ENCODE results near the gene ACOT12.
"Not testable (repeated sequence)": the region's sequence is repeated elsewhere in the genome, so short reads cannot be mapped to it uniquely, and the experiment has no call there.

ACOT12 gene

DNA sequence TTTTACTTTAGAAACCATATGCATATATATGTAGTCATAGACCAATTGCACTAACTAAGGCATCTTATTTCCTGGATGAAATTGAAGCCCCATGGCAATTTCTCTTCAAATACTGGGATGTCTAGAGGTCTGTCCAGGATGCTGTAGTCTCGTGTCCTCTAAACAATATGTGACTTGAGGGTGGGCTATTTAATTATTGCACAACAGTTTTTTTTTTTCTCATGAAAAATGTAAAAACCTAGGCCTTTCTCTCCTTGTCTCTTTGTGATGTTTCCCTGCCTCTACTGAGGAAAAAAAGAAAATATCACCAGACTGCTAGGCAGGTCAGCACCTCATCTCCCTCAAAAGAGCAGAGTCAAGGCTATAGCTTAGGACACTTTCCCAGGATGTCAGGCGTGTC is 58.0 kb downstream of the ACOT12 start:
- DNase-seq, result no peak

DNA sequence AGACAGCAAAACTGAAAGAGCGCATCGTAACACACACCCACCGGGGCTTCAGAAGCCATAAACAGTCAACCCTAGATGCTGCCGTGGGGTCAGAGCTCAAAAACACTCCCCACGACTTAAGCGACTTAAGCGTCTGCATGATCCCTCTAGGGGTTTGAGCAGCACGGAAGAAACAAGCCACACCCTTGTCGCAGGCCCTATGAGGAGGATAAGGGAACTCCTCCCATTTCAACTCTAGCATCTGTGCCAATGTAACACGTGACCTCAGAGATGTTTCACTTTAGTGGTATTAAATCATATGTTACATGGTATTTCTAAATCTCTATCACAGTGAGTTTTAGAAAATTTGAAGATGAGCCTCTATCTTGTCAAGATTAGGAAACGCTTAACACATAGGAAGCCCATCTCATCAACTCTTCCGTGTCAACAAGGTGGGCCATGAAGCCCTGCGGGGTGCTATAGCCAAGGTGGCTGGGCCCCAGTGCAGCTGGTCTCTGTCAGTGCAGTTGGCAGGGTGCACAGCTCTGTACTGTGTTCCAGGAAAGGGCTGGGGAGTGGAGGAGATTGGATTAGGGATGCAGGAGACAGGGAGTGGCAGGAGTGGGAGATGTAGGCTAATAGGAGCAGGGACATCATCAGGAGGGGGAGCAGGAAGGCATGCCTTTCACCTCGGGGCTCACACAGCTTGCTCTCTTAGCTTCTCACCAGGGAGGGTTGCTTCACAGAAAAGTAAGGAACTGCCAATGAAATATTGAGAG is 59.5 kb downstream of the ACOT12 start:
- DNase-seq, result no peak

DNA sequence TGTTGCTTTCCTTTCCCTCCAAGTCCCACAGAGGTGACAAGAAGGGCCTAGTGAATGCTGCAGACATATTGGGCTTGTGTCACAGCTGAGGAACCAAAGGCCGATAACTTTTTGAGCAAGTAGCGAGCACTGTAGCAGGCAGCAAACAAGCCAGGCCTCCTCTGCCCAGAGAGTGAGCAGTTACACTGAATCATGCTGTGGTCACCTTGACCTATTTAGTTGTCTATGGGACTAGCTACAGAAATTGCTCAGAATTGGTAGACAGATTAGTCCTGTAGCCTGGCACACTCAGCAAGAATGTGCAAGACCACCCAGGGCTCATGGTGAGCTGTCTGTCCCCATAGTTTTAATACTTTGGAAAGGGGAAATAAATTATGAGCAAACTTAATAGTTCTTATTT is 67.4 kb downstream of the ACOT12 start:
- DNase-seq, result no peak

DNA sequence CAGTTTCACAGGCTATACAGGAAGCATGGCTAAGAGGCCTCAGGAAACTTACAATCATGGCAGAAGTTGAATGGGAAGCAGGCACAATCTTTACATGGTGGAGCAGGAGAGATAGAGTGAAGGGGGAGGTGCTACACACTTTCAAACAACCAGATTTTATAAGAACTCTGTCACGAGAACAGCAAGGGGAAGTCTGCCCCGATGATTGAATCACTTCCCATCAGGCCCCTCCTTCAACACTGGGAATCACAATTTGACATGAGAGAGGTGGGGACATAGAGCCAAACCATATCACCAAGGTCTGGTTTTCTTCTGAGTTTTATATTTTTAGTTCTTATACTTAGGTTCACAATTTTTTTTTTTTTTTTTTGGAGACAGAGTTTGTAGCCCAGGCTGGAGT is 76.4 kb downstream of the ACOT12 start:
- DNase-seq, result no peak

DNA sequence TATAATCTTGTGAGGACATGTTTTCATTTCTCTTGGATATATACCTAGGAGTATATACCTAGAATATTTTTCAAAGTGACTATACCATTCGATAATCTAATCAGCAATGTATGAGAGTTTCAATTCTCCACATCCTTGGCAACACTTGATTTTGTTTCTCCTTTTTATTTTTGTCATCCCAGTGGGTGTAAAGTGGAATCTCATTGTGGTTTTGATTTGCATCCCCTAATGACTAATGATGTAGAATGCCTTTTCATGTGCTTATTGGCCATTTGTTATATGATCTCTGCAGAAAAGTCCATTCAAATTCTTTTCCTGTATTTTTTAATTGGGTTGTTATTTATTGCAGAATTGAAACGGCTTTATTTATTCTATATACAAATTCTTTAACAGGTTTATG is 77.4 kb downstream of the ACOT12 start:
- no peak for DNase-seq

DNA sequence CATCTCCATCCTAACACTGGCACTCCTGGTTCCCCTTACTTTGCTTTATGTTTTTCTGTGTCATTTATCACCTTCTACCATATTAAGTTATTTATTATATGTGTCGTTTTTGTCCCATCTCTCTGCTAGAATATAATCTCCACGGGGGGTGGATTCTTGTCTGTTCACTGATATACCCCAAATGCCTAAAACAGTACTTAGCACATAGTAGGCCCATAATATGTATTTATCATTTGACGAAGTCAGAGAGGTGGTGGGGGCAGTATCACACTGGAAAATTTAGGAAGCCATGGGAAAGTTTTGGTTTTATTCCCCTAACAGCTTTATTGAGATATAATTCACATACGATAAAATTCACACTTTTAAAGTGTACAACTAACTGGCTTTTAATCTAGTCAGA is 78.1 kb downstream of the ACOT12 start:
- no peak for DNase-seq

DNA sequence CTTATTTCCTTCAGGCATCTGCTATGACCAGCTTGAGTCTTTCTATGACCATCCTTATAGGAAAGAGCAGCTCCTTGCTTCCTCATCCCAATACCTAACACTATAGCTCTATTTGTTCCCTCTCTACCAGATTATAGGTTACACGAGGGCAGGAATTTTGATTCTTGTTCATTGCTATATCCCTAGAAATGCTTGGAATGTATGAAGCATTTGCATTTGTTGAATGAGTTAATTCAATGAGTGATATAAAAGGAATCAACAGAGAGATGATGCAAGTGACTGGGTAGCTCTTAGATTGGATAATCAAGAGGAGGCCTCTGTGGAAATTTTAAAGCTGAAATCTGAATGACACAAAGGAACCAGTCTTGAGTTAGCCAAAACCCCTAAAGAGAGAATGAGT is 78.6 kb downstream of the ACOT12 start:
- no peak for DNase-seq

DNA sequence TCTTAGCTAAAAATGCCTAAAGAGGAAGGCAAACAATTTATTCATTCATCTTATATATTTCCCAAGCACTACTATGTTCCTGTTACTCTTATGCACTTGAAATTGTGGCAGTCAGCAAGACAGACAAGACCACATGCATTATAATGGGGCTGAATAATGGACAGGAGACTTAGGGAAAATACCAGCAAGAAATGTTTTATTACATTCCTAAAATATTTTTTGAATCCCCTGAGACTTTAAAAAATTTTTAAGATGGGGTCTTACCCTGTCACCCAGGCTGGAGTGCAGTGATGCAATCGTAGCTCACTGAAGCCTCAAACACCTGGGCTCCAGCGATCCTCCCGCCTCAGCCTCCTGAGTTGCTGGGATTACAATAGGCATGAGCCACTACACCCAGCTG is 79.4 kb downstream of the ACOT12 start:
- DNase-seq, result no peak

DNA sequence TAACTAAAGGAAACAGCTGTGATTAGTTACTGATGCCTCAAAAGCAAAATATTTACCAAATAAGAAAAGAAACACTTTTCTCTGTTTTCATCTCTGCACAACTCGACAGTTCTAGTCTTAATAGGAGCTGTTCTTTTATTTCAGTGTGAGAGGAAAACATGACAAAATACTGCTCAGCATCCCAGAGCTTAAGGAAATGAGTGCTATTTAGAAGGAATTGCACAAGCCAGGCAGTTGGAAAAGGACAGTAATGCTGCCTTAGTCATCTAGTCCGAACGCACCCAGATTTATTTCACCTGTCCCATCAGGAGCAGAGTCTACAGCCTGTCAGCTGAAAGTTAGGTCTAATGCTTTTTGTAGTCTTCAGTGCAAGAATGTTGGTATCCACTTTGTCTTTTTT is 80.2 kb downstream of the ACOT12 start:
- DNase-seq, result no peak

DNA sequence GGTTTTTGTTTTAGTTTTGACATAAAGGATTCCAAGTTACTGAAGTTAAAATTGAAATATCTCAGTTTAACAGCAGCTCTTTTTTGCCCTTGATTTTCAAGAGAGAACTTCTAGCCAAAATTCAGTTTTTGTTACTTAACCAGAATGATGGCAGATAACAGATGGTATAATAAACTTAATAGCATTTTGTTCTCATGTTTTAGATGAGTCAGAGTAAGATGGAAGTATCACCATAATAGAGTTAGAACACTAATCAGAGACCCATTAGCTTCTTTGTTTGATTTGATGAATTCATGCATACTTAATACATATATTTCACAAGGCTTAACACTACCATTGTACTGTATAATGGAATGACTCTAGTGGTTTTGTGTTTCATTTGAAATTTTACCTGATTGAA is 80.7 kb downstream of the ACOT12 start:
- no peak for DNase-seq

DNA sequence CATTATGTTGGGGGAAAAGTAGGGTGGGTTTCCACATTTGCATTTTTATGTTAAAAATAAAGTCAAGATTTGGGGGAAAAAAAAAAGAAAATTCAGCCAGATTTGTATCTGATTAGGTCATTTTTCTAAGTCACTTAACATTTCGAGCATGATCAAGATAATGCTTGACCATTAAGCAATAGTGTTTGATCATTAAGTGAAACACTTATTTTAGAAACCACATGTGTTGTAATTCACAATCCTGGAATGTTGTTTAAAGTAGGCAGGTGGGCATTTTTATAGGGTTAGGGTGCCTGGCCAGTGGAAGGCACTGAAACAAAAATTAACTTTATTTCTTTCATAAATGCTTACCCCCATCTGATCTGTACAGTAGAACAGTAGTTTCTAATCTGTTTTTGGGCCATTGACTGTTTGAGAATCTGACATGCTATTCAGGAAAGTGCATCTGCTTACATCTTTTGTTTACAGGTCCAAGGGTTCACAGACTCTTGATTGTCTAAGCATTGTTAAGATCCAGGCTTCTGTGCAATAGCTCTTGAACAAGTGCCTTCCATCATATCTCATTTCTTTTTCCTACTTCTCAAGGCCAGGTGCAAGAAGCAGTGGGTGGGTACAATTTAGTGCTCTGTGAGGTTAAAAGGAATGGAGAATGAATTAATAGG is 83.4 kb downstream of the ACOT12 start:
- no peak for DNase-seq

DNA sequence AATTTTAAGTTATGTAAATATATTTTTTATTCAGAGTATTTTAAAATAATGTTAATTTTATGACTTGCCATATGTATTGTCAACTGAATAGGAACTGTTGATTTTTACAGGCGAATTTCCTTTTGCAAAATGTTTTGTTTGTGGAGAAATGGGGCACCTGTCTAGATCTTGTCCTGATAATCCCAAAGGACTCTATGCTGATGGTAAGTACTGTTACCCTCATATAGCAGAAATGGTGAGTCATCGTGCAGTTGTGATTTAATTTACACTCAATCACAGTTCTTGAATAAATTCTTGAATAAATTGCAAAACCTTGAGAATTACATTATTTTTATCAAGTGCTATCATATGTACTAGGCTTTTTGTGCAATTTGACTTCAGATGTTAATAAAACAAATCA is 85.1 kb downstream of the ACOT12 start:
- no peak for DNase-seq

DNA sequence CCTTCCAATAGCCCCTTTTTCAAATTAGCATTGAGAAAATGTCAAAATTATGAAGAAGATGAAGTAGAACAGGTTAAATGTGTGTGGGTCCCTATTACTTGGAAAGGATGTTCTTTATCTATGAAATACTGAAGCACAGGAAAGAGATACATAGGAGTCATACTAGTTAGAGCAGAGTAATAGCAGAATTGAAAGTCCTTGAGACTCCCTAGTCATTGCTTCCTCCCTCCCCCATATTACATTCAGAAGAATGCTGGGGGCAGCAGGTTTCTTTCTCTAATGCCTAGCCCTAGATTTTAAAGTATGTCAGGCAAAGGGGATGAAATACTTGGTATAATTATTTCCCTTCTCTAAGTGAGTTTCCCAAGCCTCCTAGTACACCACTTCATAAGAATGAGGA is 88.1 kb downstream of the ACOT12 start:
- DNase-seq, result no peak

DNA sequence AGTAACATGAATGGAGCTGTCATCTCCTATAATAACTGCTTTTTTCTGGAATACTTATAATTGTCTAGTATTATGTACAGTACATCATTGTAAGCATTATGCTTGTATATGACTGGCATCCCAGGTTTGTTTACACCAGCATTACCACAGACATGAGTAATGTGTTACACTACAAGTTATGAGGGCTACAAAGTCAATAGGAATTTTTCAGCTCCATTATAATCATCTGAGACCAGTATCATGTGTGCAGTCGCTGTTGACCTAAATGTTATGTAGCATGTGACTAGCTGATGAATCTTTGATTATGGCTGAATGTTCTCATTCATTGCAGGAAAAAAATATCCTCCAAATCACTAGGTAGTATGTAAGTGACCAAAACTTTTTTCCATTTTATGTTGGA is 90.4 kb downstream of the ACOT12 start:
- no peak for DNase-seq

DNA sequence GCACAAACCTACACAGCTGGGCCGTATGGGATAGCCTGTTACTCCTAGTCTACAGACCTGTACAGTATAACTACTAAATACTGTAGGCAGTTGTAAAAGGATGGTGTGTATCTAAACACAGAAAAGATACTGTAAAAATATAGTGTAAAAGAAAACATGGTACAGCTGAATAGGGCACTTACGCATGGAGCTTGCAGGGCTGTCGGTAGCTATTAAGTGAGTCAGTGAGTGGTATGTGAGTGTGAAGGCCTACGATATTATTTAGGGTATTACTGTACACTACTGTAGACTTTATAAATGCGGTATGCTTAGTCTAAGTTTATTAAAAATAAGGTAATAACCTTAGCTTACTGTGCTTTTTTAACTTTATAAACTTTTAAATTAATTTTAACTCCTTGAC is 91.3 kb downstream of the ACOT12 start:
- DNase-seq, result no peak

DNA sequence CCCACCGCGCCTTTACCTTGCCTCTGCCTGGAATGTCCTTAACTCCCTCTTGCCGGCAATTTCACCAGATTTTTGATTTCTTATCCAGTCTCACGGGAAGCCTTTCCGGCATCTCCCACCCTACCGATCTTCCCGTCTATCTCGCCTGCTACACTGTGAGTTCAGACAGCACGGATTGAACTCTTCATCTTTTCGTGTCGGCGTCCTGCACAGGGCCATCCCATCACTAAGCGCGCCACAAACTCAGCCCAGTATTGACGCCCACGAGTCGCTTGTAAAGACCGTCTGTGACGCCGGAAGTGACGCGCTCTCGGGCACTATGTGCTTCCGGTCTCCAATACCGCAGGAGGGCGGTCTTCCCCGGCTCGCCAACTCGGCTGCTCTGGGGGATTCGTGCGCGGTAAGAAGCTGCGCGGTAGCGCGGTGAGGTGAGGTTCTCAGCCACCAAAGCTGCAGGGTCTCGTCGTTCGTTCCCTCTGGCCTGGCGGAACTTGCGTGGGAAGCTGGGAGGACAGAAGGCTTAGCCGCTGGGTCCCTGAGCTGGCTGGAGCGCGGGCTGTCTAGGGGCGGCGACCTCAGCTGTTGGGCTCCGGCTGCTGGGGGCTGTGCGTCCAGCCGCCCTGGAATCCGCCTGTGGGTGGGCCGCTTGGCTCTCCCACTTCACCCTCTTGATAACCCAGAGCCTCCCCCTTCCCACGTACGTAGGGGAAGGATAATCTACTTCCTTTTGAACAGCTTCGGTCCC is 92.5 kb downstream of the ACOT12 start, which contains the start of gene ZCCHC9:
Gene ZCCHC9 (plus strand): TSS at position 317 of the 745 bp plus-strand sequence. CDS start 3,171 bp downstream, outside the sequence.
- peak; percentile 95 for DNase-seq

DNA sequence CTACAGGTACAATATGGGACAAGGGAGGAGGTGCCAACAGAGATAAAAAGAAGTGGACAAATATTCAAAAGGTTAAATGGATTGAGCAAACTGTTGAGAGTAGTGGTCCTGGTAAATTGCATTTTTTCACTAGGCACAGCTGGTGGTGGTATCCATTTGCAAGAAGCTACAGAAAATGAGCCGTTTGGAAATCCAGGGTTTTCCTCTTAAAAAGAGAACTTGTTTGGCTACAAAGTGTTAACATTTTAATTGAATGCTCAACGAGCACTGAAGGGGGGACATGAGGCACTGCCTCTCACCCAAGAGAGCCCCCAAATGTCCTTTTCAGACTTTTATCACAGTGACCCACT is 93.0 kb downstream of the ACOT12 start:
- DNase-seq, result no peak

DNA sequence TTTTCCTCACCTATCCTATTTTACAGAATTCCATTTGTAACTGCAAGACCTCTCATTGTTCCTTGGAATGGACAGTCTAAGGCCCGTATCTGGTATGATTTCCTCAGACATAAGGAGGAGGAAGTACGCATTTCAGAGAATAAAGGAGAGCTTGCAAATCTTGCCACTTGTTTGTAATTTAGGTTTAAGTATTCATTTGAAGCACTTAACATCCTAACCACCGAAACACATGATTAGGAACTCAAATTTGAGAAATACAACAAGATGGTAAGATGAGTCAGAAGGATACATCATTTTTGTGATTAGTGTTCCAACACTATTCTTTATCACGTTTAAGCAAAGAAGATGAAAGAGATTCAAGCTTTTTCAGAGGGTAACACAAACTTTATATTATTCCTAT is 96.4 kb downstream of the ACOT12 start:
- no peak for DNase-seq

DNA sequence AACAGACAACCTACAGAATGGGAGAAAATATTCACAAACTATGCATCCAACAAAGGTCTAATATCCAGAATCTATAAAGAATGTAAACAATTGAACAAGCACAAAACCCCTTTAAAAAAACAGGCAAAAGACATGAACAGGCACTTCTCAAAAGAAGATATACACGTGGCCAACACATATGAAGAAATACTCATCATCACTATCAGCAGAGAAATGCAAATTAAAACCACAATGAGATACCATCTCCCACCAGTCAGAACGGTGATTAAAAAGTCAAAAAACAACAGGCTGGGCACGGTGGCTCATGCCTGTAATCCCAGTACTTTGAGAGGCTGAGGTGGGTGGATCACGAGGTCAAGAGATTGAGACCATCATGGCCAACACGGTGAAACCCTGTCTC is 99.9 kb downstream of the ACOT12 start:
- DNase-seq, result not testable (repeated sequence)

DNA sequence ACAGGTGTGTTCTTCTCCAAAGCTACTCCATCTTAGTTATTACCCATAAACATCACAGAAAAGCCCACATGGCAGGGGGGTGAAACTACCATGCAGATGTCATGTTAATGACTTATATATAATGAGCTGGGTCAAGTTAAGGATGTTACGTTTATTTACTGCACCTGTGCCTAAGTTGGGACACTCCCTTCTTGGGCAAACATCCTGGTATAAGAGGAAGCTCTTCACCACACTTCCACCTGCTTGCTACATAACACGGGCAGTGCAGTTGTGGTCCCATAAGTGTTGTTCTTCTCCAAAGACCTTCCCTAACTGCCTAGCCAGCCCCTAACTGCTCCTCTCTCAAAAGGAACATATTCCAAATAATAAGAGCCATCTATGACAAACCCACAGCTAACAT is 101.8 kb downstream of the ACOT12 start:
- DNase-seq, result no peak

DNA sequence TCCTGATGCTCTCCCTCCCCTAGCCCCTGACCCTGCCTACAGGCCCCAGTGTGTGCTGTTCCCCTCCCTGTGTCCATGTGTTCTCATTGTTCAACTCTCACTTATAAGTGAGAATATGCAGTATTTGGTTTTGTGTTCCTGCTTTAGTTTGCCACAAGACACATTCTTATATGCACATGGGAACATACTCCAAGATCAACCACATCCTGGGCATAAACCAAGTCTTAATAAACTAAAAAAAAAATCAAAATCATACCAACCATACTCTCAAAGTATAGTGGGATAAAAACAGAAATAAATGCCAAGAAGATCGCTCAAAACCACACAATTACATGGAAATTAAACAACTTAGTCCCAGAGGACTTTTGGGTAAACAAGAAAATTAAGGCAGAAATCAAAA is 103.8 kb downstream of the ACOT12 start:
- no peak for DNase-seq

DNA sequence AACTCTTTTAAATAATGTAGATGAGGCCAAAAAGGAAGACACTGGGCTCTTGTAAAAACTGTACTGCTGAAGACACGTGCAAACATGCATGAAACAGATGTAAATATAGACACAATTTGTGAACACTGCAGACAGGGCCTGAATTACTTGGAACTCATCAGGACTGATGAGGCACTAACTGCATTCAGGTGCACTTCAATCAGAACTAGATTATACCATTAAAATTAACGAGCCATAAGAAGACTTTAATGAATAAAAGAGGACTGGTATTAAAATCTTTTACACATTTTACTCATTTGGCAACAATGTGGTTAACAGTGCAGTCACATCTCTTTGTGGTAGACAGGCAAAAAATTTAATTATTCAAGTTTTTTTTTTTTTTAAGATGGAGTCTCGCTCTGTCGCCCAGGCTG is 105.9 kb downstream of the ACOT12 start:
- no peak for DNase-seq

DNA sequence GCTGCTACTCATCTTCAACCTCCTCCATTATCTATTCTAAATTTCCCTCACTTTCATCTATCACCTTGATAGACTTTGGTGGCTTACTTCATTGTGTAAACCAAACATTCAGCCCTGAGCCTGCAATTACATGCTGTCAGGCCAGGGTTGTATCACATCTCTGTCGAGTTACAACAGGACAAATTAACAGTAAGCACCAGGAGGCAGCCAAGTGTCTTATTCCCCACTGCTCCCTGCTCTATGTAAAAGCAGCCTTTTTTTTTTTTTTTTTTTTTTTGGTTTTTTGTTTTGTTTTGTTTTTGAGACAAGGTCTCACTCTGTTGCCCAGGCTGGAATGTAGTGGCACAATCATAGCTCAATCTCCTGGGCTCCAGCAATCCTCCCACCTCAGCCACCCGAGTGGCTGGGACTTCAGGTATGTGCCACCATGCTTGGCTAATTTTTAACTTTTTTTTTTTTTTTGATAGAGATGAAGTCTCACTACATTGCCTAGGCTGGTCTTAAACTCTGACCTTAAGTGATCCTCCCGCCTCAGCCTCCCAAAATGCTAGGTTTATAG is 107.8 kb downstream of the ACOT12 start:
- DNase-seq, result no peak

DNA sequence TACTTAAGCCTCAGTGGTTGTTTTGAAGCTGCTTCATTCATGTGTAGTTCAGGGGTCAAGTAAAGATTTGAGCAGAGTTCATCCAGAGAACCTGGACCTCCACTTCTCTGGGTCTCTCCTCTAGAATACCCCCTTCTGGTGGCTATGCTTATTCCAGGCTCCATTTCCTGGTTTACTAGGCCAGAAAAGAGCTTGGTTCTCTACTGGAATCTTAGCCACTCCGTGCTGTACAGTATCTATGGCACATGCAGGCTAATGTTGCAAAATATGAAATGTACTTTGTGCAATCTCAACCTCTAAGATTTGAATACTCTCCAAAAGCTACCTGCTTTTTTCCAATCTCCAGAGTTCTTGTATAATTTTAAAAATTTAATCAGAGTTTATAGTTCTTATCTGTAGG is 110.0 kb downstream of the ACOT12 start:
- no peak for DNase-seq
